Activated T-cell treated with anti-CD3 and anti-CD28 coated beads, Interleukin-2, amount 50 U/mL, for 24 hours (primary cell): ENCODE measurements around the gene MAP7.
"Not testable (repeated sequence)": the region's sequence is repeated elsewhere in the genome, so short reads cannot be mapped to it uniquely, and the experiment has no call there.

Experiments
- DNase-seq: peaks from one replicate; pipeline ENCODE4 v3.0.0-alpha.2; 2020
- H3K27ac Mint-ChIP-seq: 2 replicates; pipeline ENCODE4 v1.8.0; 2020; ENCODE audit warnings: mild to moderate bottlenecking, mixed read lengths
- H3K27me3 Mint-ChIP-seq: 2 replicates; pipeline ENCODE4 v1.8.0; 2020; ENCODE audit warnings: mixed read lengths
- H3K36me3 Mint-ChIP-seq: 2 replicates; pipeline ENCODE4 v1.8.0; 2020; ENCODE audit warnings: low read depth, mixed read lengths
- H3K4me1 Mint-ChIP-seq: 2 replicates; pipeline ENCODE4 v1.8.0; 2020; ENCODE audit warnings: low read depth, mixed read lengths
- H3K4me3 Mint-ChIP-seq: 2 replicates; pipeline ENCODE4 v1.8.0; 2020; ENCODE audit warnings: mild to moderate bottlenecking, moderate library complexity, mixed read lengths
- H3K9me3 Mint-ChIP-seq: 2 replicates; pipeline ENCODE4 v1.8.0; 2020; ENCODE audit warnings: mixed read lengths

The MAP7 gene

GRCh38 chr6:136378888-136379287, 171.3 kb downstream of the MAP7 start:
- H3K4me3 Mint-ChIP-seq, result no peak overlapping the region
- H3K27ac Mint-ChIP-seq, result no peak overlapping the region
- no peaks in the 10 kb centered on the region for H3K36me3 Mint-ChIP-seq
- peaks cover 2% of the 10 kb centered on the region for H3K27me3 Mint-ChIP-seq
- H3K4me1 Mint-ChIP-seq, result peaks cover 10% of the 10 kb centered on the region
- no peaks in the 10 kb centered on the region for H3K9me3 Mint-ChIP-seq
- DNase-seq, result no peak

GRCh38 chr6:136375836-136376235, 174.4 kb downstream of the MAP7 start:
- not testable (repeated sequence) for H3K4me1 Mint-ChIP-seq, H3K27me3 Mint-ChIP-seq, DNase-seq, H3K36me3 Mint-ChIP-seq, H3K9me3 Mint-ChIP-seq, H3K27ac Mint-ChIP-seq, H3K4me3 Mint-ChIP-seq

DNA sequence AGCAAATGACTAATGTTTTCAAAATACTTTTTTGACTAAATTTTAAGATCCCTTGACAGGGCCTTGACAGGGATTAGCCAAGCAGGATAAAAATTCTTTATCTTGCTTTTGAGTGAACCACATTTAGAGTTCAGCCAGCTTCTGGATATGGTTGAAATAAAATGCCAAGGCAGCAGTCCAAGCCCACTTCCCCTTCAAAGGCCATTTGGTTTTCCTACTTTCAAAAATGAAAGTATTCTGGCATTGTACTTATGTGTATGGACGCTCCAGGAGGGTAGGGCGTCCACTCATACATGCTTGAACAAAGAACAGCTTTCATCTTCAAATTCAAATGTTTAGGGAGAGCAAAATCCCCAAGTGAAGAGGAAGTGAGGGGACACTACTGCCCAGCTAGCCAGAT, 178.3 kb downstream of the MAP7 start:
- Mint-ChIP-seq H3K27ac (no peak overlapping the region), H3K36me3 (no peaks in the 10 kb centered on the region), H3K27me3 (peaks cover 7% of the 10 kb centered on the region), H3K9me3 (no peaks in the 10 kb centered on the region), H3K4me3 (no peak overlapping the region), H3K4me1 (no peaks in the 10 kb centered on the region)
- DNase-seq, result no peak

GRCh38 chr6:136370988-136371728, 179.1 kb downstream of the MAP7 start:
- H3K9me3 Mint-ChIP-seq, result no peaks in the 10 kb centered on the region
- DNase-seq, result no peak
- H3K27ac Mint-ChIP-seq, result no peak overlapping the region

GRCh38 chr6:136365776-136366354, 184.4 kb downstream of the MAP7 start:
- H3K9me3 Mint-ChIP-seq, result no peaks in the 10 kb centered on the region
- no peaks in the 10 kb centered on the region for H3K36me3 Mint-ChIP-seq
- peak overlapping the region; percentile 39 for H3K27ac Mint-ChIP-seq
- no peak overlapping the region for H3K4me3 Mint-ChIP-seq
- H3K4me1 Mint-ChIP-seq, result peaks cover 7% of the 10 kb centered on the region
- peak; percentile 44 for DNase-seq
- peaks cover 3% of the 10 kb centered on the region for H3K27me3 Mint-ChIP-seq

More at GRCh38 chr6:136370988-136371728, 179.1 kb downstream of the MAP7 start:
- Mint-ChIP-seq H3K27me3 (peaks cover 7% of the 10 kb centered on the region), H3K36me3 (no peaks in the 10 kb centered on the region), H3K4me3 (no peak overlapping the region), H3K4me1 (peaks cover 2% of the 10 kb centered on the region)

DNA sequence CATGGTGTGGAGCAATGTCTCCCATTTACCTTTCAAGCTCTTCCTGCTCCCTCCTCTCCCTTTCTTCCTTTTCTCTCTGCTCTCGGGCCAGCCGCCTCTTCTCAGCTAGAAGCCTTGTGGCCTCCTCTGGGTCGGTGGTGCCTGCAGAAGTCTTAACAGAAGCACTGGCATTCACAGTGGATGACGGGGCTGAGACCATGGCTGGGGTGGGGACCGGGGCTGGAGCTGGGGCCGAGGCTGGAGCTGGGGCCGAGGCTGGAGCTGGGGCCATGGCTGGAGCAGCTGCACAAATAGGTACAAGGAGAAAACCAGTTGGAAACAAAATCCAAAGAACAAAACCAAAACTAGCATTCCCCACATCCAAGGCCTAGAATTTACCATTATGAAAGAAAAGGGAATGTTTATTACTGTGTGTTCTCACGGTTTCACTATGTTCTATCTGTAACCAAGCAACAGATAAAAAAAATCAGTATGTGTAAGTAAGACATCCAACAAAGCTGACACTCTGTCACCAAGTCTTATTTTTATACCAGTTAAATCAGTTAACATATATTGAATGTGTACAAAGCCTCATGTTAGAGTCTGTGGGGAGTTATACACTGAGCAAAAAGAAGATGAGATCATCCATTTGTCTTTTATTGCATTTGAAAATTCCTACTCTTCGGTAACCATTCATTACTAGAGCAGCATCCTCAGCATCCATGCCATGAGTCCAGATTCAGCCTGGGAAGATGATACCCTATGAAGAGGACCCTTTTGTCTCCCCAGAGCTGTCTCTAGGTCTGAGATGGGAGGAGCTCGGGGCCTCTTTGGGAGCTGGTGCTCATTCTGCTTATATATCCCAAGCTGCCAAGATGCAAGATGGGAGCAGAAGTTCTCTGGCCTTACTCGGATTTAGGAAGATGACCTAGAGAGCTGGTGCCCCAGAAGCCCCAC, 187.5 kb downstream of the MAP7 start:
- Mint-ChIP-seq H3K4me1 (peaks cover 7% of the 10 kb centered on the region), H3K36me3 (no peaks in the 10 kb centered on the region), H3K9me3 (no peaks in the 10 kb centered on the region), H3K27ac (no peak overlapping the region), H3K4me3 (no peak overlapping the region), H3K27me3 (peaks cover 3% of the 10 kb centered on the region)
- DNase-seq, result no peak

GRCh38 chr6:136361787-136362186, 188.4 kb downstream of the MAP7 start:
- Mint-ChIP-seq H3K27me3 (no peaks in the 10 kb centered on the region), H3K36me3 (no peaks in the 10 kb centered on the region), H3K4me3 (no peak overlapping the region), H3K4me1 (peaks cover 7% of the 10 kb centered on the region), H3K9me3 (no peaks in the 10 kb centered on the region), H3K27ac (no peak overlapping the region)
- DNase-seq, result no peak

DNA sequence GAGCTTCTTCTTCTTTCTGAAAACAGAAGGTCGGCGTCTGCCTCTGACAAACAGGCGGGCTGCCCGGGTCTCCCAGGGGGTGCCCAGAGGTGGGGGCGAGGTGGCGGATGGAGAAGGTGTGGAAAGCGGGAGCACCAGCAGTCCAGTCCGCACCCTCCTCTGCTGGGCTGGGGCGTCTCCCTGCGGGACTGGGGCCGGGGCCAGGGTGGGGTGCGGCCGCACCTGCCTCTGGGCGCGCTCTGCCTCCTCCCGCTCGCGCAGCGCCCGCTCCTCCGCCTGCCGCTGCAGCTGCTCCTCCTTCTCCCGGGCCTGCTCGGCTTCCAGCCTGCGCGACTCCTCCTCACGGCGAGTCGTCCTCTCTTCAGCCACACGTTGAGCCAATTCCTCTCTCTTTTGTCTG, 189.4 kb downstream of the MAP7 start:
- H3K27ac Mint-ChIP-seq, result no peak overlapping the region
- no peaks in the 10 kb centered on the region for H3K9me3 Mint-ChIP-seq
- H3K36me3 Mint-ChIP-seq, result no peaks in the 10 kb centered on the region
- H3K4me3 Mint-ChIP-seq, result no peak overlapping the region
- H3K27me3 Mint-ChIP-seq, result no peaks in the 10 kb centered on the region
- peaks cover 2% of the 10 kb centered on the region for H3K4me1 Mint-ChIP-seq
- no peak for DNase-seq

GRCh38 chr6:136359851-136360250, 190.4 kb downstream of the MAP7 start:
- Mint-ChIP-seq H3K27me3 (no peaks in the 10 kb centered on the region), H3K4me1 (no peaks in the 10 kb centered on the region), H3K4me3 (no peak overlapping the region), H3K27ac (no peak overlapping the region), H3K9me3 (no peaks in the 10 kb centered on the region), H3K36me3 (no peaks in the 10 kb centered on the region)
- no peak for DNase-seq

GRCh38 chr6:136351518-136352110, 198.6 kb downstream of the MAP7 start:
- no peaks in the 10 kb centered on the region for H3K27me3 Mint-ChIP-seq
- no peaks in the 10 kb centered on the region for H3K4me1 Mint-ChIP-seq
- H3K36me3 Mint-ChIP-seq, result no peaks in the 10 kb centered on the region

GRCh38 chr6:136350914-136351313, 199.3 kb downstream of the MAP7 start:
- Mint-ChIP-seq H3K4me3 (no peak overlapping the region), H3K27me3 (no peaks in the 10 kb centered on the region), H3K9me3 (no peaks in the 10 kb centered on the region), H3K4me1 (no peaks in the 10 kb centered on the region), H3K36me3 (no peaks in the 10 kb centered on the region), H3K27ac (no peak overlapping the region)
- DNase-seq, result no peak

More at GRCh38 chr6:136351518-136352110, 198.6 kb downstream of the MAP7 start:
- H3K4me3 Mint-ChIP-seq, result no peak overlapping the region
- no peaks in the 10 kb centered on the region for H3K9me3 Mint-ChIP-seq
- no peak overlapping the region for H3K27ac Mint-ChIP-seq
- no peak for DNase-seq

DNA sequence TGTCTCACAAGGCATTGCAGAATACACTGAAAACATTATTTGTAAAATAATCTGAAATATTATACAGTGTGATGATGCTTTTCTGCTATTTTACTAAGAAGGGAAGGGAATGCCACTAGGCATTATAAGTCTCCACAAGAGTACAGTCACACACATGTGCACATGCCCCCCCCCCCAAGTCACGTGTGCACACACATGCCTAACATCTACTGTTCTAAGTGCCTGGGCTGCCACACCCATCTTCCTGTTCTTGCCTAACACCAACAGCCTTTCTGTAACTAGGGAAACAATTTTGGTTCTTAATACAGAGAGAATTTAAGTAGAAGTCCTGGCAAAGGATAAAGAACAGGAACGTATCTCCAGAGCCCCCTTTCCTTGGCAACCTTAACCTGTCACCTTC, 202.4 kb downstream of the MAP7 start:
- Mint-ChIP-seq H3K4me1 (no peaks in the 10 kb centered on the region), H3K9me3 (no peaks in the 10 kb centered on the region), H3K27ac (no peak overlapping the region), H3K36me3 (no peaks in the 10 kb centered on the region), H3K27me3 (no peaks in the 10 kb centered on the region), H3K4me3 (no peak overlapping the region)
- DNase-seq, result no peak

GRCh38 chr6:136345145-136345544, 205.1 kb downstream of the MAP7 start:
- no peak for DNase-seq

GRCh38 chr6:136344420-136344819, 205.8 kb downstream of the MAP7 start:
- H3K27ac Mint-ChIP-seq, result no peak overlapping the region
- no peaks in the 10 kb centered on the region for H3K27me3 Mint-ChIP-seq
- no peak for DNase-seq
- no peaks in the 10 kb centered on the region for H3K36me3 Mint-ChIP-seq
- no peak overlapping the region for H3K4me3 Mint-ChIP-seq
- H3K9me3 Mint-ChIP-seq, result no peaks in the 10 kb centered on the region
- H3K4me1 Mint-ChIP-seq, result no peaks in the 10 kb centered on the region

More at GRCh38 chr6:136345145-136345544, 205.1 kb downstream of the MAP7 start:
- no peaks in the 10 kb centered on the region for H3K27me3 Mint-ChIP-seq
- H3K4me3 Mint-ChIP-seq, result no peak overlapping the region
- no peaks in the 10 kb centered on the region for H3K36me3 Mint-ChIP-seq
- no peaks in the 10 kb centered on the region for H3K9me3 Mint-ChIP-seq
- H3K4me1 Mint-ChIP-seq, result no peaks in the 10 kb centered on the region
- H3K27ac Mint-ChIP-seq, result no peak overlapping the region
